IPS DF 19.7 (cell line): ENCODE results near the gene TTLL5.

Experiments used
- DNase-seq: peaks from one replicate; pipeline ENCODE4 v3.0.0-alpha.2; 2013; ENCODE audit warnings: low read depth, low spot score

TTLL5 gene

DNA sequence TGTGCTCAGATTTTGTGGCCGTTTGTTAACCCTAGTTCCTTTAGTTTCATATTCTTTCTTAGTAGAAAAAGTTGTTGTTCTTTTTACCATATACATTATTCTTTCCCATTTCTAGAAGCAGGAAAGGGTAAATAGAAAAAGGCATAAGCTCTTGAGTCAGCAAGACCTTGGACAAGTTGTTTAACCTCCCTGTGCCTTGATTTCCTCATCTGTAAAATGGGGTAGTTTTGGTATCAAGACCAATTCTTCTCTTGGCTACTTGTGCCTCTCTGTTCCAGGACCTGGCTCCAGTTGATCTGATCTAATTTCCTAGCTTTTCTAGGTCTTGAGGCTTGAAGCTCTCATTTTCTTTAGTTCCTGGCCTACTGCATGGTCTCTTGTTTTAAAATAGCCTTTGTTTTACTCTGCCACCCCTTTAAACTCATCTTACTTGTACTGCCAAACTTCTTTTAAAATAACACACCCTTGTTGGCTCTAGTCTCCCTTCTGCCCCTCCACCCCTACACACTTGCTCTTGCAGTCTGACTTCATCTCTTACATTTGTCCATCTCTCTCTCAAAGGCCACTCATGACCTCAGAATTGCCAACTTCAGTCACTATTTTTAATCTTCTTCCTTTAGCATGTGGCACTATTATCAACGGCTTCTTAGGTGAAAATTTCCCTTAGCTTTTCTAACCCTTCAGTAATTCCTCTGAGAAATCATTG, 143.7 kb downstream of the TTLL5 start:
- DNase-seq, result no peak

DNA sequence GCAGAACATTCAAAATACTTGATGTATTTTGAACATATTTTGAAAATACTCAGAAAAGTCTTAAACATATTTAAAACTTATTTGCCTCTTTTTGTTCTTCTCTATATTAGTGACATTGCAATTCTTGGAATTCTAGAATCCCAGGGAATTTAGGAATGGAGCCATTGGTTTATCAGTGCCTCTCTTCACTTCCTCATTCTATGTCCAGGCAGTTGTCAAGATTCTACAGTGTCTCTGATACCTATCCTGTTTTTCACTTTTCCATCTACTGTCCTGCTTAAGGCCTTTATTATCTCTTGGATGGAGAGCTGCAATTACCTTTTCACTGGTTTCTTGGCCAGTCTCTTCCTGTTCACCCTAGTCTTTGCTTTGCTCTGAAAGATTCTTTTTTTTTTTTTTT, 144.6 kb downstream of the TTLL5 start:
- DNase-seq, result no peak

DNA sequence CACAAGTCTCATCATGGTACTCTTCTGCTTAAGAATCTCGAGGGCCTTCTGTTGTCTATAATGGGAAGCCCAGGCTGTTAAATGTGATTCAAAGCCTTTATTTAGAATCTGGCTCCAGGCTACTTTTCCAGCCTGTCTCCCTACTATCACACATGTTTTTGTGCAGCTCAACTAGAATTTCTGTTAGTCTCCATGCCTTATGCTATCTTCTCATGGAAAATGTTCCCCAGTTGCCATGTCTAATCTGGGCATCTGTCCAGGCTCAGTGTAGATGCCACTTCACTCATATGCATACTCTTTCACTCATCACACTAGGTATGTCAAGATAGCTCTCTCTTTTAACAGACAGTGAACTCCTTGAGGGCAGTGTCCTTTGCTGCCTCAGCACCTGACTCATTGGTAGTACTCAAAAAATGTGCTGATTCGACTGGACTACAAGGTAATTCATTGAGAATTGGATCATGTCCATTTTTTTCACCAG, 145.3 kb downstream of the TTLL5 start:
- no peak for DNase-seq

DNA sequence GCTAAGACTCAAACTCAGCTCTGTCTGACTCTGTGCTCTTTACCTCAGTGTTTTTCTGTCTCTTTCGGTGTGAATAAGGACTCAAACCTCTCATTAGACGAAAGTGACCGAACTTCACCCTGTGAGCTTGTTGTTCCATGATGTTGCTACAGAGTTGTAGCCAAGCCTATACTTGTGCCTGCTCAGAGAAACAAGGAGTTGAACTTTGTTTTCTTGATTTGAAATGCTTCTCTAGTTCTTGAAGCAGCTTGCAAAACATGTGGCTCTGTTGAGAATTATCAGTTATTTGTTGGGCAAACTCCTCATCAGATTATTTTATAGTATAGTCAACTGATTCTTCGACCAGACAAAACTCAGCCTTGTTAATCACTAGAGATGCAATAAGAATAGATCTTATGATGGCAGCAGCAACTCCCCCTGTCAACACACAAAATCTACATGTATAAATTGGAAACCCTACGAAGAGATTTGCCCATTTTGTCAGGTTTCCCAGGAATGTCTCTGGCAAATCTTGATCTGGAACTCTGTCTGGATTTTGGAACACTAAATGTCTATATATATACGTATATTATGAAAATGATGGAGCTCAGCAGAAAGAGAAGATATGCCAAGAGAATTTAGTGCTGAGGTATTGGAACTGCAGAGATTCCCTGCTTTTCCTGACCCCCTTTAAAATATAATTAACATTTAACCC, 146.8 kb downstream of the TTLL5 start:
- no peak for DNase-seq

DNA sequence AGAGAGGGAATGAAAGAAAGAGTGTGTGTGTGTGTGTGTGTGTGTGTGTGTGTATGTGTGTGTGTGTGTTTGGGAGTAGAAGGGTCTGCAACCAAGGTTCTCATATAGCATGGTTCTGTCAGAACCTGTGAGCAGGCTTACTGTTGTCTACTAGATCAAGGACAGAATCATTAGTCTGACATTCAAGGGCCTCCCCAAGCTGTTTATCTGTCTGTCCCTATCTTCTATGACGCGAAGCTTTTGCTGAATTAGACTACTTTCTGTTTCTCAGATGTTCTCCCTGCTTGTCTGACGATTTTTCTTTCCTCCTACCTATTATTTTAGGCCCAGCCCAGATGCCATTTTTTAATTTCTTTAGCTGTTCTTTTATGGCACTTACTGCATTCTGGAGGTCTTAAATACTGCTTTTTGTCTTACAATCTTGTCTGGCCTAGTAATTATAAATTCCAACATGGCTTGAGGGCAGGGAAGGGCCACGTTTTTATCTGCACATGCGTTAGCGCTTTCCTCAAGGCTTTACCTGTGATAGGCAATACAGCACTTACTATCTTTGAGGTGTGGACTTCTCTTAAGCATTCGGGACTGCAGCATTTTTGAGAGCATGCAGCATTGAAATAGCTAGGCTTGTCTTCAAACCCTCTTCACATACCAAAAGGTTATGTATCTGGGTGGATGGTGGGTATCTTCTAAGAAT, 150.2 kb downstream of the TTLL5 start:
- no peak for DNase-seq

DNA sequence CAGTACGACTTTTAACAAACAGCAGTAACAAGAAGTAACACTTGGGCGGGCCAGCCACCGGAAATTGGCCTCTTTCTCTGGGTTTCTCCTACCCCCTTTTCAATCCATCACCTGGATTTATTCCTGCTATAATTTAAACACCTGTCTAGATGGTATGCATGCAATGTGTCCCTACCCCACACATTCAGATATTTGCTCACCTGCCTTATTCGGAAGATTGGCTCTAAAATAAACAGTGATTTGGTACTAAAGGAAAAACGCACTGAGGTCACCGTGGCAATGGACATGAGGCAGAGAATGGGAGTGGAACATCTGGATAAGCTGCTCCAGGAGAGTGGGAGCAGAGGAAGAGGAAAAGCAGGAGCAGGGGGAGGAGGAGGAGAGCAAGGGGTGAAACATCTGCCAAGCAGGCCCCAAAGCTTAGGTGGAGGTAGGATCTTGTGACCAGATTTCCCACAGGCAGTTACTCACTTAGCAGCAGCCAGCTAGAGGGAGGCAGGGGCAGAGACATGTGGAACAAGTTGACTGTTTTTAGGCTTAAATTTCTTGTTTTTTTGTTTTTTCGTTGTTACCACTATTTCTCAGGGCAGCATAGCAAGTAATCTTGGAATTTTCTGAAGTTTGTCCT, 150.9 kb downstream of the TTLL5 start:
- no peak for DNase-seq

DNA sequence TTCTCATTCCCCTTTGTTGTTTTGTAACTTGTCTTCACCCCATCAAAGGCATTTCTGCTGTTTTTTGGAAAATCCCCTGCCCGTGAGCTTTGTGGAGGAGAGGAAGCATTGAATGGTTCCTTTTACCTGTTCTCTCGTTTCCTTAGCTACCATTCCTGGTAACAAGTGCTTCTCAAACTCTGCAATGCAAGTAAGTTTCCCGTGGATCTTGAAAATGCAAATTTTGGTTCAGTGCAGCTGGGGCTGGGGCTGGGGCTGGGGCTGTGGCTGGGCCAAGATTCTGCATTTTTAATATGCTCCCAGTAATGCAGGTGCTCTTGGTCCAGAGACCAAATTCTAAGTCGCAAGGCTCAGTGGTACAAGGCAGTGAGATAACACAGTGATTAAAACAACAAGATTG, 151.6 kb downstream of the TTLL5 start:
- DNase-seq, result no peak

DNA sequence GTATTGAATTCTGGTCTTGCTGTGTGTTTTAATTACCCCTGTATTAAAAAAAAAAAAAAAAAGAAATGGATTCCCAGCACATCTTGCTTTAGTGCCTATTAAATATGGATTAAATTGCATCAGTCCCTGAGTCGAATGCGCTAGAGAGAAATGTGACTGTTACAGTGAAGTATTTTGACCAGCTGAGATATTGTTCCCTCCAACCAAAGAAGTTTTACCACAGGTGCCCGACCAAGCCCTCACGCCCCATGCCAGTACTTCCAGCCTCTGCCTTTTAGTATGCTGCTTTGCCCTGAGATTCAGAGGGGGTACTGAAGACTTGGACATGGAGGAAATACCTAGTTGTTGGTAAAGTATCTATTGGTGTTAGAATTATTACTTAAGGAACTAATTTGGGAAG, 159.7 kb downstream of the TTLL5 start:
- no peak for DNase-seq

DNA sequence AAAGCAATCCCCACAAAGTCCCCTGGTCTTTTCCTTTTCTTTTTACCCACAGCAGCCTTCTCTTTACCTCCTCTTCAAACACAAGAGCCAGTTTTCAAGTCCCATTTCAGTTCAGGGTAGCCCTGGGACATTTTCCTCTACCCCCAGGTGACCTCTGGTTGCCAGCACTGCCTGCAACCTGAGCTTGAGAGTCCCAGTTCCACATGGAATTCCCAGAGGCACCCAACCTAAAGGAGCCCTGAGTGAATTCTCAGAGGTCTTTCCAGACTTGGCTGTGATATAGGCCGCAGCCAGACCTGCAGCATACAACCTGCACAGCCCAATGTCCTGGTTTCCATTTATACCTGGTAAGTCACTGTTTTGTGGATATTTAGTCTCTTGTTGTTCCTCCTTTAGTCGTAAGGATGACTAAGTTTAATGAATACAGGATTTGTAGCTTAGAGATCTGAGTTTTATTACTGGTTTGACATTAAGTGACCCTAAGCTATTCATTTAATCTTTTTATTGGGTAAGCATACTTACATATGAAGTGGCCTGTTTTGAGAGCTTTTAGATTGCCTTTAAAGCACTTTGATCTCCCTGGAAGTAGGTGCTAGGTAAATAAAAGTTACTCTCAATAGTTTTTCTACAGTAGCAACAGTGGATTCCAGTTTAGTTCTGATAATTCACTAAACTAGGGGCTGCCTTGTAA, 160.9 kb downstream of the TTLL5 start:
- no peak for DNase-seq

DNA sequence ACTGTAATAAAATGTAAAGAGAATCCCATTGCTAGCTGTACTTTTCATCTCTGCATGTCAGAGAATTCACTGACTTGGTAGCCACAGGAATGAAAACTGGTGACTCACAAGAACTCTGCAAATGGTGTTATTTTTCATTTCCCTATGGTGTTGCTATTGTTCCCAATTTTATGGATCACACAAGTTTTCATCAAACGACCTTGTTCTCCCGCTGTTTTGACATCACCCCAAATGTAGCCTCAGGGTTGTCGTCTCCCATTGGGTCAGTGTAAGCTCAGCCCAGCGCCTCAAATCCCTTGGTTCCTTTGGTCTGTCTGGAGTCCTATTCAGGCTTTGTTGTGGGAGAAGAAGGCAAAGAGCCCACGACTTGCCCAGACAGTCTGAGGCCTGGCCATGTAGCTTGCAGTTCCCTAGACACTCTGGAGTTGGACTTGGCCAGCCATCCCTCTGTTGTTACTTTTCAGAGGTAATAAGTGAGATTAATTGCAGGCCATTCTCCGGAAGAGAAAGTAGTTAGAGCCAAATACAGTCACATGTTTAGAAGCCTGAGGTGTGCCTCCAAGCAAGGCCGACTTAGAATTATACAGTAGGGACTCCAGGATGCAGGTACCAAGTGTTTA, 161.6 kb downstream of the TTLL5 start:
- no peak for DNase-seq

DNA sequence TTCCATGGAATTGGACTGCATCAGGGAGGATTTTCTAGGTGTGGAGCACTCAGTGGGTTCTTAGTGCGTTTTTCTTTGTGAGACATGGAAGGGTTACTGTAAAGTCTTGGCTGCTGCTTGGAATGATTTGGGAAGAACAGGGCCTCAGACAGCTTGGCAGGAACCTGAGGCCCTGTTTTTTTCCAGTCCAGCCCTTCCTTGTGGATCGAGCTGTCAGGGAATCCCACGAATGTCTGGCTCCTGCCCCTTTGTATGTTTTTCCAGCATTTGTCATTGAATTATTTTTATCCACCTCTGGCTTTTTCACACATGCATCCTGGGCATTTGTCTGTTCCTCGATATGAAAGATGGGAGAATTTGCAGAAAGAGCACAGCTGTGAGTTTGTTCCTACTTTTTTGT, 162.3 kb downstream of the TTLL5 start:
- DNase-seq, result no peak

DNA sequence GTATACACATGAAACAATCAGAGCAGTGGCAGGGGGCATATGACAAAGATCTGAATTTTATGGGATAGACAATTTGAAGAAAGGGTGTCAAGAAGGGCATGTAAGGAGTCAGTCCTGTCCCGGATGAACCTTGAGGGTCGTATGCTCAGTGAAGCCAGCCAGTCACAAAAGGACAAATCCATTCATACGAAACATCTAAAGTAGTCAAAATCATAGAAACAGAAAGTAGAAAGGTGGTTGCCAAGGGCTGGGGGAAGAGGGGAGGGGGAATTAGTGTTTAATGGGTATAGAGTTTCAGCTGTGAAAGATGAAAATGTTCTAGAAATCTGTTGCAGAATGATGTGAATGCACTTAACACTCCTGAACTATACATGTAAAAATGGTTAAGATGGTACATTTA, 163.3 kb downstream of the TTLL5 start:
- DNase-seq, result no peak

DNA sequence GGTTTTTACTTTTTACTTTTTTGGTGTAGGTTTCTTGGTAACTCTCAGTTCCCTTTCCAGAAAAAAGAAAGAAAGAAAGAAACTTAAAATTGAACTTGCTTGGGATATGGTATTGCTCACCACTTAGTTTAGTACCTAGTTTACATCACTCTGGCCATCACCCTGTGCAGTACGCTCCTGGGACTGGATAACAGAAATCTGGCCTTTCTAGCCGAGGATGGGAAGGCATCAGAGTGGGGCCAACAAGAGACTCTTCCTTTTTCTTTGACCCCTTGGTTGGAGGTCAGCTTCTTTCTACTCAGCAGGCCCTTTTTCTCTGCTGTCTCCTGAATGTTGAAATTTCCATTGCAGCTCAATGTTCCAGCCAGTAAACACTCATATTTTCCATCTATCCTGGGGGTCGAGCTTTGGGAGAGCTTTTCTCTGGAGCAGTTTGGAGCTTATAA, 164.1 kb downstream of the TTLL5 start:
- DNase-seq, result no peak

DNA sequence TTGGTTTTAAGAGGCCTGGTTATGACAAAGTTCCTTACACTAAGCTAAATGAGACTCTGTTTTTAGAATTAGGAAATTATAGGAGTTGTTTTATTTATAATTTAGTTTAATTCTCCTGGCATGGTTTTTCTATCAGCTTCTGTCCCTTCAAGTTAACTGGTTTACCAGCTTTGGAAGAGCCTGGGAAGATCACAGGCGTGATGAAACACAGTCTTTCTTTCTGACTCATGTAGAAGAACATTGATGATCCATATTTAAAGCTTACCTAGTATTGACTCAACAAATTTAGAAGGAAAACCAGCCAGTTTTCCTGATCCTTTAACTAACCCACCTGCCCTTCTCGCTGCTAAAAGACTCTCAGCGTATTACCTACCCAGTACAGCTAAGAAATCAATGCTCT, 165.6 kb downstream of the TTLL5 start:
- no peak for DNase-seq

DNA sequence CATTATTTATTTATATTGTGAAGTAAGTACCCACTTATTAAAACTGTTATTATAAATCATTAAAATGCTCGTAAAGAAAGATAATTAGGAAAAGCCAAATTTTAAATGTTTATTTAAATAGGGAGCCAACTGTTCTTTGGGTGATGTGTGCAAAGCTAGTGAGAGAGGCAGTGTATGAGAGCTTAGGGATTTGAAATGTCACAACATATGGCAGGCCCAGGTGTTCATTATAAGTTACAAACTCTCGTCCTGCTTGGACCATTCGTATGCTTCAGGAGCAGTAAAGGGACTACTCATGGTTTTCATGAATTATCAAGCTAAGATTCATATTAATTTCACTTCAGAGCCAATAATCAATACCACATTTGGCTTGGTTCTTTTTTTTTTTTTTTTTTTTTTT, 166.3 kb downstream of the TTLL5 start:
- DNase-seq, result no peak

DNA sequence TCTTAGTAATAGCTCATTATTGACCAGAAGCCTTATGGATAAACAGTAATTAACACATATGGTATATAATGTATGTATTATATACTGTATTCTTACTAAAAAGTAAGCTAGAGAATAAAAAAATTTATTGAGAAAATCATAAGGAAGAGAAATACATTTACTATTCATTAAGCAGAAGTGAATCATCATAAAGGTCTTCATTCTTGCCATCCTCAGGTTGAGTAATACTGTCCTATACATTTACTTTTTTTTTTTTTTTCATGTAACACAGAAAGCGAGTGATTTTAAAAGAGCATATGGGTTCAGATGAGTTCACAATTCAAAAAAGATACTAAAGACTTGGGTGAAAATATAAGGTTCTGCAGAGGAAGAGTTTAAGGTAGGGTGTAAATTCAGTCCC, 168.3 kb downstream of the TTLL5 start:
- no peak for DNase-seq

DNA sequence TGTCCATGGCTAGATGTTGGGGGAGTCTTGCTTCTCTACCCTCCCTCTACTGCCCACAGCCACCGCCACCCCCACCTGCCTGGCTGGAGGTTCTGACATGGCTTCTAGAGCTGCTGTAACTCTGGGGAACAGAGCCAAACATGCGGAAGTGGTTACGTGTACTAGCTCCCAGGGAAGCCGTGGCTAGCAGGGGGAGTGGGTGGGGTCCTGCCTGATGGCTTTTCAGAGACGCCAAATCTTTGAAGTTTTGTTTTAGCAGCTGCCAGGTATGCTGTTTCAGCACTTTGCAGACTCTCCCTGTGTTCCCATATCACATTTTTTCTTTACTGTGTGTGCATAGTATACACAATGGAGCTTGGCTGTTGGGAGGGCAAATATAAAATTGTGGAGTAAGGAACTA, 170.4 kb downstream of the TTLL5 start:
- DNase-seq, result no peak

DNA sequence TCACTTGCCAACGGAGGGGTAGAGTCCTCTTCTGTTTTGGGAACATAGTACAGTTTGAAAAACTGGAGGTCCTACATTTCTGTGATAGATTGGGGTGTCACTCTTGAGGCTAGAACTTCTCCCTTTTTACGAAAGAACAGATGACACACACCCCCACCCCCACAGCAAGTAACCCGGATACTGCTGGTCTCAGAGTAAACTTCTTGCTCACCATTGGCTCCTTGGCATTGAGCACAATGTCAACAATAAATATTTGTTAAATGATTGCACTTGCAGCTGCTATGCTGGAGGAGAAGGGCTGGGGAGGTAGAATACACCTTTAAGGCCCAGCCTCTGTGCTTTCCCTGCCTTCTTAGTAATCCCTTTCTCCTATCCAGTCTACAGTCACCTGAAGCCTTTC, 170.9 kb downstream of the TTLL5 start:
- DNase-seq, result no peak

DNA sequence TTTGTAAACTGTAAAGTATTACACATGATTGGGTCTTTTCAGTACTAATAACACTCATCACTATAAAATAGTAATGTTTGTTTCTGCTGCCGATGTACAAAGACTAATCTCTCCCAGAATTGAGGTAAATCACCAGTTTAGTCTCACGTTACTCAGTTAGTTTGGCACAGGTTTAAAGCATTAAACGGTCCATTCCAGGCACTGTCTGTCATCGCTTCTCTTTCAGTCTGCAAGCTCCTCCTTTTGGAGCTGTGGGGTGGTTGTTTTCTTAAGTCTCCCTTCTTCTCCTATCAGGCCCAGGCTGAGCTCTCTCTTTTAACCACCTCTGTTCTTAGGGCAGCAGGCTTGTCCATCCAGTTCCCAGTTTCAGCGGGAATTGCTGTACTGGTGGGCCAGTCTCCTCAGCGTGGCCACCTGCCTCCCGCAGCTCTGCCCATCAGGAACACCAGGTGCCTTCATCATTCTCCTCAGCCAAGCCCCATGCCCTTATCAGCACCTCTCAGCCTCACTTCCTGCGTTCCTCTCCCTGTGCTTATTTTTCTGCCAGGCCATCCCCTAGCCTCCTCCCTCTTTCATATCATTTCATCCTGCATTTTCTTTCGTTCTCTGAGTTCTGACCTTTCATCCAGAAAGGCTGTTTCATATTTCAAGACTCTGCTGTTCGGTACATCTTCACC, 171.7 kb downstream of the TTLL5 start:
- no peak for DNase-seq

DNA sequence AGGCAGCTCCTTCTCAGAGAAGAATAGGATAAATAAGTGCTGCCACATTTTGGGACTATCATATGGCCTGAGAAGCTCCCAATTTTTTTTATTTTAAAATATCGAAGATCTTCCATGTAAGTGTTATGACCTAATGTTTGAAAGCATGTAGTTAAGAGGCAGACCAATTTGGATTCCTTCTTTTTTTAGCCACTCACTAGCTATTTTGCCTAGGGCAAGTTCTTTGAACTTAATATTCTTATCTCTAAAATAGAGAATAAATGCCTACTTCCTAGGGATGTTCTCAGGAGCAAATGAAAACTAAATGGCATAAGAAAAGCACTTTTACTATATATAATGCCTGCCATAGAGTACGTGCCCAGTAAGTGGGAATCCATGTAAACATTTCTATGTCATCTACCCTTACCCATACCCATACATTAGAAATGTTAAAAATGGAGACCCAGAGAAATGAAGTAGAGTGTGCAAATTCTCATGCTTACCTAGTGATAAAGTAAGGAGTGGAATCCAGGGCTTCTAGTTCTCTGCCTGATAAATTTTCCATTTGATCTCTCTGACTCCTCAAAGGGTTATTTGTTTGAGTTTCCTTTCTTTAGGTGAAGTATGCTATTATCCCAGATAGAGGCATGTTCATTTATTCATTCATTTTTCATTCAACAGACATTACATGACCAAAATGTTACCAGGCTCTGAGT, 172.4 kb downstream of the TTLL5 start:
- DNase-seq, result no peak
